MM.1S (cell line): Measurements from ENCODE around the gene MASP1.

Experiments
- CTCF ChIP-seq: fragments of 300-600 bp; sonication (generic); IDR thresholded peaks from 2 replicates; pipeline ENCODE4 v1.5.1; 2016; ENCODE audit warnings: antibody characterized with exemption, low read length, mixed read lengths
- EZH2 ChIP-seq: fragments of 300-600 bp; sonication (generic); optimal IDR thresholded peaks from 2 replicates; pipeline ENCODE3; 2017; ENCODE audit warnings: low read depth, mild to moderate bottlenecking, antibody characterized with exemption, low read length, mixed read lengths
- EZH2phosphoT487 ChIP-seq: fragments of 300-600 bp; sonication (generic); IDR thresholded peaks from 2 replicates; pipeline ENCODE4 v1.6.1; 2018; ENCODE audit warnings: antibody characterized with exemption, low read length

GRCh38 chr3:187210091-187210490 is 81.4 kb downstream of the MASP1 start:
- TF ChIP-seq CTCF (no peak), EZH2 (no peak), EZH2phosphoT487 (no peak)
